Fibroblast of pulmonary artery (primary cell): ENCODE measurements around the gene CACNB2.

Experiments
- DNase-seq: peaks from one replicate; pipeline ENCODE4 v3.0.0-alpha.2; 2010; ENCODE audit warnings: low read depth
- H3K4me3 ChIP-seq: replicated peaks from 2 replicates; pipeline ENCODE4 v1.5.1; 2011; ENCODE audit warnings: low read depth, mild to moderate bottlenecking, control low read depth, low read length, moderate library complexity
- CTCF ChIP-seq: IDR thresholded peaks from 2 replicates; pipeline ENCODE4 v1.5.1; 2011; ENCODE audit warnings: mild to moderate bottlenecking, control low read depth, low read length, inconsistent platforms; ENCODE audit errors: missing control alignments

Gene CACNB2

GRCh38 chr10:18539335-18539734 is 399.1 kb downstream of the CACNB2 start:
- no peak for TF ChIP-seq CTCF
- no peak overlapping the region for H3K4me3 ChIP-seq
- no peak for DNase-seq

DNA sequence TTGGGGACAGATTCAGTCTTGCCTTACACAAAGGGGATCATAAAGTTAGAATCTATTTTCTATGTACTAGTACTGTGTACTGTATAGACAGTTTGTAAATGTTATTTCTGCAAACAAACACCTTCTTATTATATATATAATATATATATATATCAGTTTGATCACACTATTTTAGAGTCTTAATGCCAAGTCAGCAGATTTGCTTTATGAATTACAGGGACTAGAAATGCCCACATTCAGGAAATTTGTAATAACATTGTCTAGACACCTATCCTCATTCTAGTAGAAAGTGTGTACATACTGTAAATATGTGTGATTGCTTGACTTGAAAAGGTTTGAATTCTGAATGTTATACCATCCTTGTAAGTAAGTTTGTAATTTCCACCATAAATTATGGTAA is 400.0 kb downstream of the CACNB2 start:
- DNase-seq = no peak
- no peak overlapping the region for H3K4me3 ChIP-seq
- TF ChIP-seq CTCF = no peak

GRCh38 chr10:18542832-18543231 is 402.6 kb downstream of the CACNB2 start:
- H3K4me3 ChIP-seq = no peak overlapping the region
- DNase-seq = peak; percentile 48
- no peak for TF ChIP-seq CTCF

GRCh38 chr10:18545621-18546305 is 405.5 kb downstream of the CACNB2 start:
- no peak for TF ChIP-seq CTCF
- H3K4me3 ChIP-seq = no peak overlapping the region
- peak; percentile 19 for DNase-seq

DNA sequence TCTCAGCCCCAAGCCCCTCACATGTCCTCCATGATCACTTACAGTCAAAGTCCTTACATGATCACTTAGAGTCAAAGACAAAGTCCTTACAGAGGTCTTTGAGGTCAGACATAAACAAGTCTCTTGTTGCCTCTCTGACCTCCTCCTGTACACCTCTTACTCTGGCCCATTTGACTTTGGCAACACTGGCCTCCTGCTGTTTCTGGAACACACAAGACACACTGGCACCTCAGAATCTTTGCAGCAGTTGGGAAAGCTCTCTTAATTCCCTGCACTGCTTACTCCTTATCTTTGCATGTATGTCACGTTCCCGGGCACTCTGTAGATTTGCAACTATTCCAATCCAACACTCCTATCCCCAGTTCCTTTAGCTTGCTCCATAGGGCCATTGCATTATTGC is 408.9 kb downstream of the CACNB2 start:
- H3K4me3 ChIP-seq = no peak overlapping the region
- DNase-seq = no peak
- no peak for TF ChIP-seq CTCF

GRCh38 chr10:18551473-18551872 is 411.2 kb downstream of the CACNB2 start:
- DNase-seq = no peak
- TF ChIP-seq CTCF = no peak
- no peak overlapping the region for H3K4me3 ChIP-seq

- H3K4me3 ChIP-seq = no peak overlapping the region
- no peak for TF ChIP-seq CTCF
- DNase-seq = peak; percentile 17
Measured at GRCh38 chr10:18554479-18554878, 414.3 kb downstream of the CACNB2 start.
